ENCODE measurements around the gene TEX44.
"Not testable (repeated sequence)": the region's sequence is repeated elsewhere in the genome, so short reads cannot be mapped to it uniquely, and the experiment has no call there.

The TEX44 gene

DNA sequence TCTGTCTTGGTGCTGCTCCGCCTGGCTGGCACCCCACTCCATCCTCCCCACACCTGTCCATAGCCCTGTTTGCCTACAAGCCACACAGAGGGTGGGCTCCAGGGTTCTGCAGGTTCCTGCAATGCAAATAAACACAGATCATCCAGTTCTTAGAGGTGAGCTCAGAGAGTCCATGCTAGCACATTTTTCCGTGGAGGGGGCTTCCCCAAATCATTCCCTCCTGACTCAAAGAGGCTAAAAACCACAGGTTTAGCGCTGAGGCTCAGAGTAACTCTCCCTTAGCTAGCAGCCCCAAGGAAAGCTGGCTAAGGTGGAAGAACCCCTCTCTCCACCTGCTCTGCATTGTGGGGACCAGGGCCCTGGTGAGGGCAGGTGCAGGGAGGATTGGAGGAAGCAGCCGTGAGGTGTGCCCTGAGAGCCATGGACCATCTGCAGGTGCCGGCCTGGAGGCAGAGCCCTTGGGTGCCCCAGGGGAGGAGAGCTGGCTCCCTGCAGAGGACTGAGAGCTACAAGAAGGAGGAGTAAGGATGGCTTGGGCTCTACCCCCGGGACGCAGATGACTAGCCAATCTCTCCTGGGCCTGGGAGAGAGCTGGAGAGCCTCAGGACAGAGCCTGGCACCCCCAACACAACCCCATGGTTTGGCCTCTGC is 23.8 kb upstream of the TEX44 start:
- in situ Hi-C loops (cut with HindIII; ENCODE audit: low pct_ligation_motif_present, low sequenced_read_pairs), result no loop called here
- no peaks in the 10 kb centered on the region for H3K36me3 ChIP-seq (replicated peaks)
- no peak overlapping the region for H3K27ac ChIP-seq

DNA sequence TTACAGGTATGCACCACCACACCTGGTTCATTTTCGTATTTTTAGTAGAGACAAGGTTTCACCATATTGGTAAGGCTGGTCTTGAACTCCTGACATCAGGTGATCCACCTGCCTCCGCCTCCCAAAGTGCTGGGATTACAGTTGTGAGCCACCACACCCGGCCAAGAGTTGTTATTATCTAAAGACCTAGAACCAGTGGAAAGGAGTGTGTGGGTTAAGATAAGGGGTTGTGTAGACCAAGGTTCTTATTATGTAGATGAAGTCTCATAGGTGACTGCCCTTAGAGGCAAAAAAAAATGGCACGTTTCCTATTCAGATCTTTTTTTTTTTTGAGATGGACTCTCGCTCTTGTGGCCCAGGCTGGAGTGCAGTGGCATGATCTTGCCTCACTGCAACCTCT is 21.7 kb upstream of the TEX44 start:
- H3K27me3 ChIP-seq (replicated peaks); H3K4me3 ChIP-seq (ENCODE audit: low read depth, low read length); DNase-seq; H3K36me3 ChIP-seq (replicated peaks); H3K27ac ChIP-seq; in situ Hi-C loops (cut with HindIII; ENCODE audit: low pct_ligation_motif_present, low sequenced_read_pairs): not testable (repeated sequence)

More for the DNA sequence above, 23.8 kb upstream of the TEX44 start:
- no peak for TF ChIP-seq CTCF (IDR thresholded peaks at IDR 0.05; ENCODE audit: low read depth, low read length, missing control alignments)
- Histone ChIP-seq H3K27me3 (replicated peaks) (no peaks in the 10 kb centered on the region), H3K4me3 (ENCODE audit: low read depth, low read length) (no peak overlapping the region)
- DNase-seq, result no peak

DNA sequence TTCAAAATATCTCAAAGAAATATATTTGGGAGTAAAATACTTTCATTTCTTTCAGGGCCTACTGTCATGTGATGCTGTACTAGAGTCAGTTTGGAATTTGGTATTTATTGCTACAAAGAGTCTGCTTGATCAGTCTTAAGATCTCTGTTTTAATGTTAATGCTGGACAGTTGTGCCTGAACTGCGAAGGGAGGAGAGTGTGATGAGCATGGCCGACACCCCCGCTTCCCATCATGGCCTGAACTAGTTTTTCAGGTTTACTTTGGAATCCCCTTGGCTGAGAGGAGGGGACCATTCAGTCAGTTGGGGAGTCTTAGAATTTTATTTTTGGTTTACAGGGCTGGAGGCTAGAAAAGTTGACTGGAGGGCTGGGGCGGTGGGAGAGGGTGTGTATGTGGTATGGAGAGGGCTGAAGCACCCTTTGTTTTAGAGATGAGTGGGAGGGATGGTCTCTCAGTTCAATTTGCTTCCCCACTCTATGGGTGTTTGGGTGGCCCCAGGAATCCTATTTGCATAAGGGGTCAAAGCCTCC is 20.9 kb upstream of the TEX44 start:
- in situ Hi-C loops (cut with HindIII; ENCODE audit: low pct_ligation_motif_present, low sequenced_read_pairs), result no loop called here
- TF ChIP-seq CTCF (IDR thresholded peaks at IDR 0.05; ENCODE audit: low read depth, low read length, missing control alignments), result no peak
- no peaks in the 10 kb centered on the region for H3K36me3 ChIP-seq (replicated peaks)
- no peaks in the 10 kb centered on the region for H3K27me3 ChIP-seq (replicated peaks)
- H3K27ac ChIP-seq, result no peak overlapping the region
- H3K4me3 ChIP-seq (ENCODE audit: low read depth, low read length), result no peak overlapping the region
- no peak for DNase-seq

DNA sequence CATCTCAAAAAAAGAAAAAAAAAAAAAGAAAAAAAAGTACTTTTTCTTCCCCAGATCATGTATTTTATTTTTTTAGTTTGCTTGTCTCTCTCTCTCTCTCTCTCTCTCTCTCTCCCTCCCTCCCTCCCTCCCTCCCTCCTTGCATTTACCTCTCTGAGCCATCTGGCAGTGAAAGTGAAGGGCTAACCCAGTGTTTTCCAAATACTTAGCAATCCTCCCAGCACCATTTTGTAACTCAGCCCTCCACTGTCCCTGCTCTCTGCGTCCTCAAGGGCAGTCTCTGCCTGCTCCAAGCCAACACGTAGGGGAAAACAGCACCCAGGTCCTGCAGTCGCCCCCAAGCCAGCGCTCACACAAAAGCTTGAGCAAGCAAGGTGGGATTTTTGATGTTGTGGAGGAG is 19.6 kb upstream of the TEX44 start:
- Histone ChIP-seq H3K36me3 (replicated peaks) (no peaks in the 10 kb centered on the region), H3K4me3 (ENCODE audit: low read depth, low read length) (no peak overlapping the region), H3K27me3 (replicated peaks) (no peaks in the 10 kb centered on the region), H3K27ac (no peak overlapping the region)
- in situ Hi-C loops (cut with HindIII; ENCODE audit: low pct_ligation_motif_present, low sequenced_read_pairs), result no loop called here
- no peak for DNase-seq
- no peak for TF ChIP-seq CTCF (IDR thresholded peaks at IDR 0.05; ENCODE audit: low read depth, low read length, missing control alignments)

- no peaks in the 10 kb centered on the region for H3K27me3 ChIP-seq (replicated peaks)
- TF ChIP-seq CTCF (IDR thresholded peaks at IDR 0.05; ENCODE audit: low read depth, low read length, missing control alignments), result no peak
- no peaks in the 10 kb centered on the region for H3K36me3 ChIP-seq (replicated peaks)
- in situ Hi-C loops (cut with HindIII; ENCODE audit: low pct_ligation_motif_present, low sequenced_read_pairs), result no loop called here
- no peak for DNase-seq
- H3K4me3 ChIP-seq (ENCODE audit: low read depth, low read length), result no peak overlapping the region
- no peak overlapping the region for H3K27ac ChIP-seq
These were observed 18.8 kb upstream of the TEX44 start for GRCh38 chr2:231573698-231574421.

- in situ Hi-C loops (cut with HindIII; ENCODE audit: low pct_ligation_motif_present, low sequenced_read_pairs), result no loop called here
- Histone ChIP-seq H3K4me3 (ENCODE audit: low read depth, low read length) (no peak overlapping the region), H3K27me3 (replicated peaks) (no peaks in the 10 kb centered on the region), H3K36me3 (replicated peaks) (no peaks in the 10 kb centered on the region), H3K27ac (no peak overlapping the region)
- no peak for DNase-seq
- TF ChIP-seq CTCF (IDR thresholded peaks at IDR 0.05; ENCODE audit: low read depth, low read length, missing control alignments), result no peak
These were observed 16.9 kb upstream of the TEX44 start for GRCh38 chr2:231575612-231576256.

Data from brain microvascular endothelial cell (primary cell).